Activated CD4-positive, alpha-beta T cell treated with anti-CD3 and anti-CD28 coated beads for 24 hours (primary cell): ENCODE data around the gene EPHX1.
"Not testable (repeated sequence)": the region's sequence is repeated elsewhere in the genome, so short reads cannot be mapped to it uniquely, and the experiment has no call there.

Source experiments
- DNase-seq, 2 donors: peaks; one replicate each; pipeline ENCODE4 v3.0.0-alpha.2; 2020; ENCODE audit warnings: low read depth in 2 of 2

The EPHX1 gene

DNA sequence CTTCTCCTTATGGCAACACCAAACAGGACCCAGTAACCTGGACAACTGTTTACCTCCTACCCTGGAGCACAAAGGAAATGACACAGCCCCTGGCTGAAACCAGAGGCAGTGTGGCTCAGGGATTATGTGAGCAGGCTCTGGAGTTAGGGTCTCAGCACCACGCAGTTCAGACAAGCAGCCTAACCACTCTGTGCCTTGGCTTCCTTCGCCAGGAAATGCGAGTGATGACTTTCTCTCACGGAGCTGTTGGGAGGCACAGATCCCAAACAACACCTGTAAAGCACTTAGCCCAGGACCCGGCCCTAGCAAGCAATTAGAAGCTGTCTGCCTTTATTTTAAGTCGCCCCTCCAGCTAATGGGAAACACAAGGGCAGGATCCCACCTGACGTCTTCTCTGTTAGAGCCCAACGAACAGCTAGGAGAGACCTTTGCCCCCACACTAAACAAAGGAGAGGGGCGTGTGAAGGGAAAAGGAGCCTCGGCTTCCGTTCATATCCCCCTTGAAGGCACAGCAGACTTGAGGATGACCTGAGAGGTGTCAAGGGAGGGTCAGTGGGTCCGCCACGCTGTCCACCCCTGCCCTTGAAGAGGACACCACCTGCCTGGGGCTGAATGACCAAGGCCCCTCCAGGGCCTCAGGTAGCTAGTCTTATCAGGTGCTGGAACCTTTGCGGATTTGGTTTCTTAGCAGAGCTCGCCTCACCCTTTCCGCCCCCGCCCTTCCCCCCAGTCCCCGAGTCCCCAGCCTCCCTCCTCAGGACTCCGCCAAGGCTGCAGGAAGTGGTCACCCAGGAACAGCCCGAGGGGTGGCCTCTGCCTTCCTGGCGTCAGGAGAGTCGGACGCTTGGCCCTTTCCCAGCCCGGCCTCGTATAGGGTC, 71.4 kb downstream of the EPHX1 start:
- peak in 1 of 2 donors; percentile 21 for DNase-seq

DNA sequence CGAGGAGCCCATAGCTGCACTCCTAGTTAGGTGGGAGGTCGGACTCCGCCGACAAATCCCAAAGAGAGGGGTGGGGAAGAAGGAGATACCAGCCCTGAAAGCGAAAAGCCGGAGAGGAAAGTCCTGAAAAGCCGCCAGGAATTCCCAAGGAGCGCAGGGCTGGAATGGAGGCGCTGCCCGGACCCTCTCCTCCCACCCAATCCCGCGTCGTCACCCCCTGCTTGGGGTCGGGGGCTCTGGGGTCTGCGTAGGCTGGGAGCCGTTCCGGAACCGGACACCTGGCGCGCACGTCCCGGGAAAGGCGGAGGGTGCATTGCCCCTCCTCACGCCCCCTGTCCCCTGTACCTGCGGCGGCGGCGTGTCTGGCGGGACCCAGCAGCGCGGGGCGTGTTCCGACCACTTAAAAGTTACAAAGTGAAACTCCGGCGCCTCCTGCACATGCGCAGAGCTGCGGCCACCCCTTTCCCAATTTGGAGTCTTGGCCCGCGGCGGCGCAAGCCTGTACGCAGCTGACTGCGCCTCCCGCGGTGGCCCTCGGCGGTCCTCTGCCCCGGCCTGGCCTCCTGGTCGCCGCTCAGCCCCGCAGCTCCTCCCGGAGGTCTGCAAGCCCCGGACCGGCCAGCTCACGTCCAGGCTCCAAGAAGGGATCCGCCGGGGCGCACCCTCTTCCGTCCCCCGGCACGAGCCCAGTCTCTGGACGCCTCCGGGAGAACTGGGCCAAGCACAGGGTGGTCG, 72.2 kb downstream of the EPHX1 start, which contains the start of gene TMEM63A:
Gene TMEM63A, minus strand, starts transcription at position 422 of the 735 bp plus-strand sequence. CDS start 4,800 bp downstream, outside the sequence.
- peak; percentile 82 to 84 for DNase-seq

DNA sequence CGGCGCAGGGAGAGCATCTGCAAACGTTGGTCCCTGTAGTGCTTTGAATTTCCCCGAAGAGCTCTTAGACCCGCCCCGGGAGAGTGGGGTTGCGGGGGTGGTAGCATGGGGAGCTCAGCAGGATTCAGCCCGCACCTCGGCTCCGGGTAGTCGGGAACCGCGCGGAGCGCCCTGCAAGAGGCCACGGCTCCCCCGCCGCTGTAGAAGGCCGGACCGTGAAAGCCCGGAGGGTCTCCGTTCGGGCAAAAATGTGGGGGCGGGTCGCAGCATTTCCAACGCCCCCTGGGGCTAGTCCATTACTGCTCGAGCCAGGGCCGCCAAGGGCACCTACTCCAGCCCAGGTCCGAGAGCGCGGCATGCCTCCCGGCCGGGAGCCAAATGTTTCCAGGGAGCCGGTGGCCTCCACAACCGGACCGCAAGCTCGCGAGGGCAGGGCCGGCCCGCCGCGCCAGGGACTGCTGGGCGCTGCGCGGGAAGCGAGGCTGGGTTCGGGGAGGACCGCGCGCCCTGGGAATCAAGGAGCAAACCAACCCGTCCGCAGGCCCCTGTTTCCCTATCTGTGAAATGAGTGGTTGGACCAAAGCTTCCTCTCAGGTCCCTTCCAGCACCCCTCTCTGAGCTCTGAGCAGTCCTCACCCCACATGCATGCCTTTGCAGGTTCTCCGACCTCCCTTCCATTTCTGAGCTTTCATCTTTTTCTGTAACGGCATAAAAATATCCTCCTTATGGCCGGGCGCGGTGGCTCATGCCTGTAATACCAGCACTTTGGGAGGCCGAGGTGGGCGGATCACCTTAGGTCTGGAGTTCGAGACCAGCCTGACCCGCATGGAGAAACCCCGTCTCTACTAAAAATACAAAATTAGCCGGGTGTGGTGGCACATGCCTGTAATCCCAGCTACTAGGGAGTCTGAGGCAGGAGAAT, 73.0 kb downstream of the EPHX1 start:
- DNase-seq: peak in 1 of 2 donors; percentile 24

DNA sequence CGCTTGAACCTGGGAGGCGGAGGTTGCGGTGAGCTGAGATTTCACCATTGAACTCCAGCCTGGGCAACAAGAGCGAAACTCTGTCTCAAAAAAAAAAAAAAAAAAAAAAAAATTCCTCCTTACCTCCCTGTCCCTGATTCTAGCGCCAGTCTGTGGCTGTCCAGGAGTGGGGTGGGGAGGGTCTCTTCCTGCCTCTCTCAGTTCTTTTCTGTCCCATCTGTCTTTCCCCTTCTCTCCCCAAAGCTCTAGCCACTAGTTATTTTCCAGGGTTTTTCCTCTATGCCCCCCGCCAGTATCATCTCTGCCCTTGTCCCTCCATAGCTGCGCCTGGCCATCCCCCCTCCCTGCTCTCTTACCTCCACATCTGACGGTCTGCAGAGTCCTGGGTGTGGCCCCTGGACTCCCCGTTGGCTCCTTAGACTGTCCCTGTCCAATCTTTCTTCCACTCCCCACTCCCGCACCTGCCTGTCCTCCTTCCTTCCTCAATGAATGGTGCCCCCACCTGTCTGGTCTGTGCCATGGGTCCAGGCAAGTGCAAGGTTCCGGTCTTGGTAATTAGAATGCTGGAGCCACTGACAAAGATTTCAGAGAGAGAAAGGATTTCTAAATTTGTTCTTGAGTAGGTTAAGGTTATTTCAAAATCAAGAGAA, 73.8 kb downstream of the EPHX1 start:
- DNase-seq: no peak

DNA sequence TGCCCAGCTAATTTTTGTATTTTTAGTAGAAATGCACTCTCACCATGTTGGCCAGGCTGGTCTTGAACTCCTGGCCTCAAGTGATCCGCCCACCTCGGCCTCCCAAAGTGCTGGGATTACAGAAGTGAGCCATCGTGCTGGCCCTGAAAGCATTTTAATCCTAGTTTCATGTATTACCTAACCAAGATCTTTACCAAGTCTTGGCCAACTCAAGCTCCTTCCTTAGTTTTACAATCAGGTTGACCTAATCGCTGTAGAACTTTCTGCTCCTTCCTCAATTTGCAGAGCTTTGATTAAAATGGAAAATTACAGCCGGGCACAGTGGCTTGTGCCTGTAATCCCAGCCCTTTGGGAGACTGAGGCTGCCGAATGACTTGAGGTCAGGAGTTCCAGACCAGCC, 75.4 kb downstream of the EPHX1 start:
- no peak for DNase-seq

DNA sequence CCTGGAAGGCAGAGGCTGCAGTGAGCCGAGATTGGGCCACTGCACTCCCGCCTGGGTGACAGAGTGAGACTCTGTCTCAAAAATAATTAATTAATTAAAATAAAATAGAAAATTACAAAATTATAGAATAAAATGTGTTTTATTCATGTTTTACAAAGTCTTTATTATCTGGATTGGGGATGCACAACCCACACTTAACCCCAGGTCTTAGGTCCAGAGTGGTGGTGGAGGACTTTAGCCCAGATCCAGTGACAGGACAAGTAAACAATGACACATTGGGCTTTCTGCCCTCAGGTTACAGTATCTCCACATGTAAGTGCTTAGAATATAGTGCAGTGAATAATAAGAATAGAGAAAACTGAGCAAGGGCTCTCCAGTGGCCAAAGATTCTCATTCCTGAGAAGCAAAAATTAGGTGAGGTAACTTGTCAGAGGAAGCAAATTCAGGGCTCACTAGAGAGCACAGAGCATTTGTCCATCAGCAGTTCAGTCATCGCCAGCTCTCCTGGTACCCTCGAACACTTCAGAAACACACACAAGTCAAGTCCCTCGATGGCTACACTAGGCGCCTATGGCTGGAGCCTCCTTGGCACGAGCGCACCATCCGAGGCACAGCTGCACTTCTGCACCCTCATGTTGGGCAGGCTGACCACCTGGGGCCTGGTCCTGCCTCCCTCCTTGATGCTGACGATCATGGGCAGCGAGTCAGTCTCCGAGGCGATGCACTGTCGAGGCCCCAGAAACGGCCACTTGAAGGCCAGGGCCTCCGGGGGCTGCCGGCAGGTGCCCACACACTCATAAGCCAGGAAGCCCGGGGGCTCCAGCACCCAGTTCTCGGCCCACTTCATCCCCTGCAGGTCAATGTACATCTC, 76.5 kb downstream of the EPHX1 start:
- no peak for DNase-seq

DNA sequence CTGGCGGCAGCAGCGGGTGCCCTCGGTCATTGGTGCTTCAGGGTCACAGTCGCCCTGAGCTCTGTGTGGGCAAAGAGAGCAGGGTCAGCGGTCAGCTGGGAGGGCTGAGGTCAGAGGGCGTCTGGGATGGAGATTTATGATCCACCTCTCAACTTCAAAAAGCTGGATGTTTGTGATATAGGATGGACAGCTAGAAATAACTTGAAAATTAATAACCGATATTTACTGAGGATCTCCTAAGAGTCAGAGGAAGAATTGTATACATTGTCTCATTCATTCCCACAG, 77.0 kb downstream of the EPHX1 start:
- DNase-seq: no peak

DNA sequence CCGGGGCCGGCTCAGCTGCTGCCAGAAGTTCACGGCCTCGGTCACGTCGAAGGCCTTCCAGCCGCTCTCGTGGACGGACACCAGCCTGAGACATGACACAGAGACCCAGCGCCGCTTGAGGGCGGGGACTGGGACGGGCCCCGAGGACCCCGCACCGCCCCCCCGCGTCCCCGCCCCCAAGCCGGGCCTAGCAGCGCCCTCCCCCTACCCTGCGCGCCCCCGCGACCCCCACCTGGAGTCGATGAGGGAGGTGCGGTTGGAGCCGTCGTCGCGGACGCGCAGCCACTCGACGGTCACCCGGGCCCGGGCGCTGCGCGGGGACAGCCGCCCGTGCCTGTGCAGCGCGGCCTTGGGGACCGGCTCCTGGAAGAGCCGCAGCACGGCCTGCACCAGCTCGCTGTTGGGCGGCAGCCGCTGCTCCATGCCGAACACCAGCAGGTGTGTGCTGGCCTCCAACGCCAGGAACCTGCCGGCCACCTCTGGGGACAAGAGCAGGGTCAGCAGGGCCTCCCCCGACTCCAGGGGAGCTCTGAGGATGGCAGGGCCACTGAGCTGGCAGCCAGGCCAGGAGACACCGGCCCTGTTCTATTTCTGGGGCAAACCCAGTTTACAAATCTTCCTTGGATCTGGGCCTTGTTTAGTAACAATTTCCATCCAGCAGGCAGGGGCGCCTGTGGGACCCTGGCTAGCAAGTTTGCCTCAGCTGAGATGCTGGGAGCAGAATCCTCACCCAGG, 77.8 kb downstream of the EPHX1 start:
- not testable (repeated sequence) for DNase-seq

DNA sequence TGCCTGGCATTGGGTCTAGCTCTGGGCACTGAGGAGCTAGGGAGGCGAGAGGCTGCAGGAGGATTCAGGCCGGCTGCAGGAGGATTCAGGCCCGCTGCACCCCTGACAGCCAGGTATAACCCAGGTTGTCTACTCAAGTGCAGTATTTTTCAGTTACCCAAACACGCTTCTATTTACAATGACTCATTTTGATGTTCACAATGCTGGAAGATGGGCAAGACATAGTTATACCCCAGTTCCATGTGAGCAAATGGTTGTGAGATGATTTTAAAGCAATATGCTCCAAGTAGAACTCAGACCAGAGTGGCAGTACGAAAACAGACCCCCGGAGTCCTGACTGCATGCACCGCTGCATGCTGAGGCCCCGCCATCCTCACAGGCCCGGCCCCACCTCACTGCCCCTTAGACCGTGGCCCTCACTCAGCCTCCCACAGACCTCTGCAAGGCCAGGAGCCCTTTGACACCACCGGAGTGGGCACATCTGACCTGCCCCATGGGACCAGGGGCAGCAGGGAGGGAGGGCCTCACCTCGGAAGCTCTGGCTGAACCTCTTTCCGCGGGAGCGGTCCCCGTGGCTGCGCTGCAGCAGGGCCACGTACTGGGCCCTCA, 78.5 kb downstream of the EPHX1 start:
- no peak for DNase-seq

DNA sequence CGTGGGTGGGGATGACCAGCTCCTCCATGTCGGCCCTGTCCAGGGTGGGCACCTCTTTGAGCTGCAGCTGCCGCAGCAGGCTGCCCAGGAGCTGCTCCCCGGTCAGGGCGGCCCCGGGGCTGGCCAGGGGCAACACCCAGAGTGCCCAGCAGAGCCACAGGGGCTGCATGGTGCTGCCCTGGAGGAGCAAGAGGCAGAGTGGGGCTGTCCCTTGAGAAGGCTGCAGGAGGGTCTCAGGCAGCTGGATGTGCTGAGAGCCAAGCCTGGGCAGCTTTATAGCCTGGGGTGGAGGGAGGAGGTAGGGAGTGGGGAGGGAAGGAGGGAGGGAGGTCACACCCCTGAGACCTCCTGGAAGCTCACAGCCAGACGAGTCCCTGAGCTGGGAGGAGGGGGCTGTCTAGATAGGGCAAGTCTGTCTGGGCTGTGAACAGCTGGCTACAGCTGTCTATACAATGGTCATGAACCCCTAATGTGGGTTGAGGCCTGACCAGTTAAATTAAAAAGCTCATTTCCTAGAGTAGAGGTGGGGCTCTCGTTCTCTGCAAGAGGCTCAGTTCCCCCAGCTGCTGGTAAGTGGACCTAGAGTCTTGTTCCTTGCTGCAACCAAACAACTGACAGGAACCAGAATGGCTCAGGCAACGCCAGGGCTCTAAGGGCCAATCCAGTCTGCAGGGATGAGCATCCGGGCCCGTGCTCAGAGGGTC, 79.1 kb downstream of the EPHX1 start, which contains the start of gene LEFTY1:
Gene LEFTY1, minus strand, starts transcription at position 249 of the 704 bp plus-strand sequence. Its CDS starts 80 bp downstream, at position 169.
- DNase-seq: no peak

DNA sequence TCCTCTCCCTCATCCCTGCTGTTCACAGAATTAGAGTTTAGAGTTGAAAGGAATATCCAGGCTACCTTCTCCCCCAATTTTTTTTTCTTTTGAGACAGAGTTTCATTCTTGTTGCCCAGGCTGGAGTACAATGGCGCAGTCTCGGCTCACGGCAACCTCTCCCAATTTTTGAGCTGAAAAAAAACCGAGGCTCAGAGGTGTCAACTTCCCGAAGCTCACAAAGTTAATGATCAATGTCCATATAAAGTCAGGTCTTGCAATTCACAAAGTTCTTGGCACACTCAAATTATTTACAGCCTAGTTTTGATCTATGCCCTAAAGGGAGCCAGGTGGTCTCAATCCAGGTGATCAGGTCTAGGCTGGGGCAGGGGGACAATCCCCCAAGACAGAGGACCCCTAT, 79.8 kb downstream of the EPHX1 start:
- DNase-seq: no peak

DNA sequence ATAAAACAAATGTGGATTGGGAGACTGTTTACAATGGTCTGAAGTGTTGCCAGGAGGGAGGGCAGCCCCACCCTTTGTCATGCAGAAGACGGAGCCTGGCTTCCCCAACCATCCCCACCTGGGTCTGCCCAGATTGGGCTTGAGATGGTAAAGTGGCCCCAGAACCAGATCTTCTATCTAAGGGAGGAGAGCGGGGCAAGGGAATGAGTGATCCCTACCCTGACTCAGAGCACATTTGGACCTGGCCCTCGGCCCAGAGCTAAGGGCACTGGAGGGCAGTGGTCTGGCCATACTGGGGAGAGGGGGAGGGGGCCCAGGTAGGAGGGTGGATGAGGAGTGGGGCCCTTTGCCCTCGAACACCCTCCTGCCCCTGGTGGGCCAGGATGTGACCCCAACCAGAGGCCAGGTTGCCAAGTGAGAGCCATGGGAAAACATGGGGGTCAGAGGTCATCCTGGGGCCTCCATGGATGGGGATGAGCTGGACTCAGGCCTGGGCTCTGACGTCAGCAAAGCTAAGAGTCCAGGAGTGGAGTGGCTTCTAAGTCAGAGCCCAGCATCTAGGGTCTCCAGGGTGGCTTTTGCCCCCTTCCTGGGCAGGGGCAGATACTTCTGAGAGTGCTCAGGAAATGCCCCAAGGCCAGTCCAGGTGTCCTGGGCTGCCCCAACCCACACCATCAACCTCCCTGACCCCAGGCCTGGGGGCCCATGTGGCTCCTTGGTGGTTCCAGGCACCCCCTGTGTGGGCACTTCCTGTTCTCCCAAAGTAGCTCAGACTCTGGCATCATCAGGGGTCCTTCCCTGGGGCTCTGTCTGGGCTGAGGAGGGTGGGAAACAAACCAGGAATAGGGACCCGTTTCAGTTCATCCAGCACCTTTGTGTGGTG, 80.7 kb downstream of the EPHX1 start:
- DNase-seq: no peak

DNA sequence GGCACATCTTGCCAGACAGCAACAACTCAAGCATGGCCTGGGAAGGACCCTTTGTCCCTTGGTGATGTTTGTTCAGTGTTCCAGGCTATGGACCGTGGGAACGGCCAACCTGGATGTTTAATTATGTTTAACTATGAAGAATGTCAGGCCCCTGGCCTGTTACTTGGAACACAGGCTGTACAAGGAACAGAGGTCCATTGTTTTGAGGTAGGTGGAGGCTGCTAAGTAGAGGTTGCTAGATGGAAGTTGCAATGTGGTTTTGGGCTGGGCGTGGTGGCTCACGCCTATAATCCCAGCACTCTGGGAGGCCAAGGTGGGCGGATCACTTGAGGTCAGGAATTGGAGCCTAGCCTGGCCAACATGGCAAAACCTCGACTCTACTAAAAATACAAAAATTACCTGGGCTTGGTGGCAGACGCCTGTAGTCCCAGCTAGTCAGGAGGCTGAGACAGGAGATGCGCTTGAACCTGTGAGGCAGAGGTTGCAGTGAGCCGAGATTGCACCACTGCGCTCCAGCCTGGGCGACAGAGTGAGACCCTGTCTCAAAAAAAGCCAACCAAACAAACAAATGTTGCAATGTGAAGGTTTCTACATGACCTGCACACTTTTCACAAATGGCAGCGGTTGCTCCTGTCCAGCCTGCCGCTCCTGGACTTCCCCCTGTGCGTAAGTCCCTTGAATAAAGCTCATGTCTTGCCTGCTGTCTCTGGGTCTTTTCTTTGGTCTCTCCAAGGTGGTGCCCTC, 81.5 kb downstream of the EPHX1 start:
- no peak for DNase-seq

DNA sequence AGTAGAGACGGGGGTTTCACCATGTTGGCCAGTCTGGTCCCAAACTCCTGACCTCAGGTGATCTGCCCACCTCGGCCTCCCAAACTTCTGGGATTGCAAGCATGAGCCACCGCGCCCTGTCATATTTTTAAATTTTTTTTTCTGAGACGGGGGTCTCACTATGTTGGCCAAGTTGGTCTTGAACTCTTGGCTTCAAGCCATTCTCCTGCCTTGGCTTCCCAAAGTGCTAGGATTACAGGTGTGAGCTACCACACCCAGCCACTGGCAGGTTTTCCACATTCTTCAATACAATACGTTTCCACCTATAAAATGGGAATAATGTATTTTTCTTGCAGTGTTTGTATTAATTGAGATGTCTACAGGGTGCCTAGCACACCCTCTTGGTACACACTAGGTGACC, 82.4 kb downstream of the EPHX1 start:
- DNase-seq: no peak
